HepG2 (cell line): ENCODE measurements around the gene ADPRH. TPM values are rescaled to one million over a fixed set of nuclear protein-coding genes. Genes with fewer than 3 reads are reported as not detected.

Source experiments
- ATAC-seq: fragments of 200-7000 bp; cut with Tn5 transposase; 3 replicates; pipeline ENCODE4 v1.9.1; 2020; ENCODE audit warnings: mild to moderate bottlenecking, moderate library complexity
- BruUV-seq: library from RNA; stranded (reverse); fragments of 400-500 nt; replicated peaks from 2 replicates; lab custom pipeline; 2021; lab: Mats Ljungman, UMichigan
- CTCF ChIA-PET: fragments of 300-600 bp; formaldehyde crosslinking; extraction: SDS; loops from one replicate; lab custom pipeline; 2021; ENCODE audit warnings: low total read pairs, inconsistent platforms, low intra/inter-chr PET ratio; lab: Yijun Ruan, JAX
- POLR2A ChIA-PET: fragments of 350-600 bp; sonication (Branson Sonifier 250); formaldehyde crosslinking; loops from one replicate; lab custom pipeline; 2020; ENCODE audit warnings: antibody characterized with exemption, inconsistent platforms; lab: Yijun Ruan, JAX
- DNase-seq: peaks from one replicate; pipeline ENCODE4 v3.0.0-alpha.2; 2015; ENCODE audit warnings: low spot score
- FAIRE-seq: peaks from 3 replicates; lab custom pipeline; 2011; peaks lifted over from hg19 to GRCh38; lab: Jason Lieb, UNC
- H2AFZ ChIP-seq: one replicate; pipeline ENCODE4 v1.6.1; 2011; ENCODE audit warnings: low read length, inconsistent platforms
- H3K27ac ChIP-seq: fragments of 300-600 bp; 3 replicates; pipeline ENCODE4 v1.8.0; 2011; ENCODE audit warnings: mixed run types, mild to moderate bottlenecking, mixed read lengths, low read length, inconsistent platforms; ENCODE audit not compliant: insufficient read depth; ENCODE audit errors: extremely low read length
- H3K27me3 ChIP-seq, 2 experiments: fragments of 200-600 bp in 1 of 2; 2 replicates in 1 of 2; 3 replicates in 1 of 2; pipeline versions ENCODE4 v1.6.0 to v1.8.0; 2011; ENCODE audit warnings: low read length in 2 of 2, mild to moderate bottlenecking in 2 of 2, moderate library complexity in 2 of 2, inconsistent platforms in 1 of 2; ENCODE audit not compliant: insufficient read depth in 2 of 2, control insufficient read depth in 1 of 2
- H3K36me3 ChIP-seq, 2 experiments: fragments of 200-600 bp in 1 of 2; replicated peaks in 1 of 2; 2 replicates in 1 of 2; 3 replicates in 1 of 2; pipeline versions ENCODE4 v1.5.1 to v1.8.0; 2011; ENCODE audit warnings: low read length in 2 of 2, inconsistent platforms in 1 of 2; ENCODE audit not compliant: insufficient read depth in 2 of 2, control insufficient read depth in 1 of 2
- H3K4me1 ChIP-seq: 2 replicates; pipeline ENCODE4 v1.5.1; 2012; ENCODE audit warnings: low read length, inconsistent platforms; ENCODE audit not compliant: insufficient read depth
- H3K4me2 ChIP-seq: 2 replicates; pipeline ENCODE4 v1.6.0; 2011; ENCODE audit warnings: low read depth, low read length, inconsistent platforms
- H3K4me3 ChIP-seq, 3 experiments: fragments of 200-600 bp in 1 of 3; sonication (generic), shearing (Covaris generic) in 1 of 3; replicated peaks in 1 of 3; 2 replicates each; pipeline ENCODE4 v1.5.1; 2011 to 2016; ENCODE audit warnings: low read length in 3 of 3, inconsistent platforms in 2 of 3, low read depth in 2 of 3, mild to moderate bottlenecking in 2 of 3, control low read depth in 1 of 3, mixed read lengths in 1 of 3; ENCODE audit not compliant: insufficient read depth in 1 of 3
- H3K79me2 ChIP-seq: one replicate; pipeline ENCODE4 v1.6.1; 2011; ENCODE audit warnings: low read length, inconsistent platforms; ENCODE audit not compliant: insufficient read depth
- H3K9ac ChIP-seq: 2 replicates; pipeline ENCODE4 v1.6.0; 2011; ENCODE audit warnings: mild to moderate bottlenecking, low read depth, low read length, inconsistent platforms; ENCODE audit not compliant: insufficient read depth
- H3K9me3 ChIP-seq: 2 replicates; pipeline ENCODE4 v1.5.1; 2012; ENCODE audit warnings: mild to moderate bottlenecking, low read length
- H4K20me1 ChIP-seq: 2 replicates; pipeline ENCODE4 v1.6.0; 2011; ENCODE audit warnings: inconsistent platforms, mild to moderate bottlenecking, low read length, moderate library complexity; ENCODE audit not compliant: insufficient read depth
- ARID2 ChIP-seq: sonication (generic); formaldehyde crosslinking; IDR thresholded peaks from 2 replicates; pipeline ENCODE4 v1.8.1; 2022; ENCODE audit warnings: mild to moderate bottlenecking, missing genetic modification reagents, borderline replicate concordance
- ASH2L ChIP-seq: fragments of 300-600, 200-600 bp; sonication (generic); IDR thresholded peaks from 2 replicates; pipeline ENCODE4 v1.7.0; 2017; ENCODE audit warnings: low read depth, mild to moderate bottlenecking, moderate library complexity, mixed read lengths, low read length; ENCODE audit not compliant: insufficient read length
- HMG20A ChIP-seq: IDR thresholded peaks from 2 replicates; pipeline ENCODE4 v1.6.1; 2016; ENCODE audit warnings: borderline replicate concordance
- ISL2 ChIP-seq: sonication (generic); formaldehyde crosslinking; IDR thresholded peaks from 2 replicates; pipeline ENCODE4 v1.5.0; 2020; ENCODE audit warnings: missing genetic modification reagents
- PCBP1 ChIP-seq: fragments of 200-400 bp; formaldehyde crosslinking; IDR thresholded peaks from 2 replicates; pipeline ENCODE4 v1.6.1; 2017; ENCODE audit warnings: mild to moderate bottlenecking, low read depth, low read length, borderline replicate concordance
- SMC3 ChIP-seq: IDR thresholded peaks from 2 replicates; pipeline ENCODE4 v1.6.1; 2011; ENCODE audit warnings: low read length, improper control_type of control experiment
- ZBTB4 ChIP-seq: sonication (generic); formaldehyde crosslinking; IDR thresholded peaks from 2 replicates; pipeline ENCODE4 v1.4.0; 2020; ENCODE audit warnings: missing genetic modification reagents, mild to moderate bottlenecking, borderline replicate concordance
- ZKSCAN5 ChIP-seq: sonication (generic); formaldehyde crosslinking; IDR thresholded peaks from 2 replicates; pipeline ENCODE4 v1.5.1; 2020; ENCODE audit warnings: mild to moderate bottlenecking, missing genetic modification reagents
- ZNF34 ChIP-seq: sonication (generic); formaldehyde crosslinking; IDR thresholded peaks from 2 replicates; pipeline ENCODE4 v1.4.0; 2020; ENCODE audit warnings: mild to moderate bottlenecking, missing genetic modification reagents, borderline replicate concordance
- ZNF543 ChIP-seq: sonication (generic); formaldehyde crosslinking; IDR thresholded peaks from 2 replicates; pipeline ENCODE4 v1.4.0; 2020; ENCODE audit warnings: mild to moderate bottlenecking, missing genetic modification reagents
- ZNF652 ChIP-seq: IDR thresholded peaks from 2 replicates; pipeline ENCODE4 v1.6.1; 2016; ENCODE audit warnings: low read depth, borderline replicate concordance
- ZNF780A ChIP-seq: sonication (generic); formaldehyde crosslinking; IDR thresholded peaks from 2 replicates; pipeline ENCODE4 v1.8.0; 2022; ENCODE audit warnings: mild to moderate bottlenecking, missing genetic modification reagents, moderate library complexity
- ZSCAN22 ChIP-seq: sonication (generic); formaldehyde crosslinking; IDR thresholded peaks from 2 replicates; pipeline ENCODE4 v1.4.0; 2020; ENCODE audit warnings: mild to moderate bottlenecking, missing genetic modification reagents
- WGBS: methylation state at CpG from one replicate; pipeline ENCODE4 v1.1.6; 2017; ENCODE audit warnings: low lambda C conversion rate; 5-methylcytosine and 5-hydroxymethylcytosine counted together
- in situ Hi-C: cut with HindIII; loops from 2 replicates; pipeline ENCODE4 v1.10.0; 2017; ENCODE audit warnings: low pct_unique_long_range_greater_than_20kb; ENCODE audit not compliant: extremely low pct_ligation_motif_present
- intact Hi-C: fragments of 100-400 bp; cut with micrococcal nuclease; formaldehyde crosslinking; loops from one replicate; pipeline ENCODE4 v1.10.0; 2022; ENCODE audit not compliant: unreplicated experiment
- polyA plus RNA-seq, 8 experiments: library from polyadenylated mRNA; depleted of rRNA in 3 of 8; stranded (reverse) in 7 of 8; unstranded in 1 of 8; fragments of >200 nt; fragmentation: Illumina TruSeq in 4 of 8; extraction: Trizol in 4 of 8; gene quantifications; 2 replicates each; pipeline versions ENCODE4 v1.2.1 to v1.2.3, GENCODE V29; 2011 to 2016; ENCODE audit warnings: low read depth in 4 of 8, missing spikeins in 1 of 8, mixed read lengths in 1 of 8; ENCODE audit not compliant: insufficient read depth in 1 of 8
- total RNA-seq, 5 experiments: library from RNA; depleted of rRNA; stranded (reverse); fragments of >200 nt; fragmentation: Illumina TruSeq; extraction: Trizol; gene quantifications; 2 replicates each; pipeline ENCODE4 v1.2.3, GENCODE V29; 2016; ENCODE audit warnings: low read depth in 1 of 5

The ADPRH gene
- total and polyA plus RNA-seq, 2 of the 13 experiments (the other 11 are each of a cell fraction or from before 2014, with no cell fraction given): 0.01 to 0.15 TPM

GRCh38 chr3:119632216-119632615, 52.9 kb downstream of the ADPRH start:
- no peaks in the 10 kb centered on the region for H3K79me2 ChIP-seq
- DNase-seq: no peak
- no peaks in the 10 kb centered on the region for H3K4me1 ChIP-seq
- H3K4me3 ChIP-seq: no peak overlapping the region
- ChIA-PET CTCF (no interaction called here), POLR2A (no interaction called here)
- no TSS peak for BruUV-seq
- no peak overlapping the region for H3K27ac ChIP-seq
- H4K20me1 ChIP-seq: no peaks in the 10 kb centered on the region
- H3K4me2 ChIP-seq: no peak overlapping the region
- TF ChIP-seq ZSCAN22 (CRISPR knock-in tag): no peak
- no peak for TF ChIP-seq SMC3
- TF ChIP-seq PCBP1: no peak
- TF ChIP-seq ZNF34: no peak
- TF ChIP-seq ZBTB4 (CRISPR knock-in tag): no peak
- TF ChIP-seq ARID2 (CRISPR knock-in tag): no peak
- no peak for TF ChIP-seq ZKSCAN5 (CRISPR knock-in tag)
- TF ChIP-seq ZNF780A: no peak
- TF ChIP-seq ZNF543 (CRISPR knock-in tag): no peak
- no peak for TF ChIP-seq ISL2 (CRISPR knock-in tag)
- TF ChIP-seq HMG20A (CRISPR knock-in tag): no peak
- TF ChIP-seq ZNF652 (CRISPR knock-in tag): no peak
- TF ChIP-seq ASH2L: no peak
- no peaks in the 10 kb centered on the region for H3K36me3 ChIP-seq
- intact Hi-C loops (no loop called here), in situ Hi-C loops (no loop called here)
- no peak overlapping the region for H2AFZ ChIP-seq
- ATAC-seq: no peak
- no peak for FAIRE-seq
- H3K27me3 ChIP-seq: no peaks in the 10 kb centered on the region; a peak in 1 of 5 replicates
- H3K9ac ChIP-seq: no peak overlapping the region
- WGBS: 55% methylated on average over 4 of the region's 4 CpGs
- no peaks in the 10 kb centered on the region for H3K9me3 ChIP-seq
